T-helper 1 cell treated with Interleukin-12 subunit alpha and Interleukin-12 subunit beta and Interleukin-4 antibody, amounts not matched to agents 30 ng/mL and 1 ng/mL, for 36 hours (primary cell): ENCODE results near the gene FIBP. TPM values are rescaled to one million over a fixed set of nuclear protein-coding genes. Genes with fewer than 3 reads are reported as not detected.
"Not testable (repeated sequence)": the region's sequence is repeated elsewhere in the genome, so short reads cannot be mapped to it uniquely, and the experiment has no call there.

Source experiments
- intact Hi-C: fragments of 100-400 bp; cut with micrococcal nuclease; formaldehyde crosslinking; loops from one replicate; pipeline ENCODE4 v1.15.1; 2024
- total RNA-seq: library from RNA; stranded (reverse); gene quantifications from 2 replicates; pipeline ENCODE4 v1.2.3, GENCODE V29; 2022

FIBP gene
- total RNA-seq, 1 donor from 2014 or later, result 88.7 TPM

DNA sequence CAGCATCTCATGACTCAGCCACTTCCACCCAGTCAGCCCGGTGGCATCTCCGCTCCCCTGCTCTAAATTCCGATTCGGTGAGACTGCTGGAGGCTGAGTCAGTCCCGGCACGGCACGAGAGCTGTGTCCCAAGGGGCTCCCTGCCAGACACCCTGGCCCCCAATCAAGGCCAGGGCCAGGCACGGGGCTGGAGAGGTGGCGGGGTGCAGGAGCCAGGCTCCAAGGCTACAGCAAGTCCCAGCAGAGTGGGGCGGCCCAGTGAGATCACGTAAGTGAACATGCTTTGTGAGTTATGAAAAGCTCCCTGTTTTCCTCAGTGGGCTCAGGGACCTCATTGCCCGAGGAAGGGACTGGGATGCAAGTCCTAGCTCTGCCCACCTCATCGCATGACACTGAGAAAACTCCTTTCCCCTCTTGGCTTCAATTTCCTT, 27.6 kb upstream of the FIBP start:
- intact Hi-C loops, result loop anchor here (5.0 kb wide), 1 partner anchor 254 kb away; the partner anchor contains the start of gene RELA

DNA sequence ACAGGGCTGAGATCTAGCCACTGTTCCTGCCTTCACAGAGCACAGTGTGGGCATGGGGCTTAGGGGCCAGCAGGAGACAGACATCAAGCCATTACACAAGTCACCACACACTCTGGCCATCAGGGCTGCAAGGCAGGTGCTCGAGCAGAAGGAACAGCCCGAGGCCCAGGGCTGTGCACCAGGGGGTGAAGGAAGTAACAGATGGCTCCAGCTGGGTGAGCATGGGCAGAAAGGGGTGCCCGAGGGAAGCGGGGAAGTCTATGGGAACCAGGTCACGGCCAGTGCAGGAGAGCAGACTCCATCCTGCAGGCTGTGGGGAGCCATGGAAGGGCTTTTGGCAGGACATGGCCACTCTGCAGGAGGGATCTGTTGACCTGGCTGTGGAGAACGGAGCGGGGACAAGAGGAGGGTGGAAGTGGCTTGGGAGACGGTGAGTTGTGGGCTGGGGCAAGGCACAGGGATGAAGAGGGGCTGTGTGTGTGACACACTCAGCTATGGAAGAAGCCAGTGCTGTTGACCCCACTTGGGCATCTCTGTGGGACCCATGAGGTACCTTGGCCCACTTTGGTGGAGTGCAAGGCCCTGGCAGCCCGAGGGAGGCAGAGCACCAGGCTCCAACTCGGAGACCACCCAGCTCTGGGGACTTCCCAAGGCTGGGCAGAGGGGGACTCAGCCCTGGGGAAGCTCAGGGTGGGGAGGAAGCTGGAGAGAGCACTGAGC, 27.0 kb upstream of the FIBP start:
- intact Hi-C loops, result loop anchor here (5.0 kb wide), 1 partner anchor 253 kb away; the partner anchor contains the start of gene RELA

DNA sequence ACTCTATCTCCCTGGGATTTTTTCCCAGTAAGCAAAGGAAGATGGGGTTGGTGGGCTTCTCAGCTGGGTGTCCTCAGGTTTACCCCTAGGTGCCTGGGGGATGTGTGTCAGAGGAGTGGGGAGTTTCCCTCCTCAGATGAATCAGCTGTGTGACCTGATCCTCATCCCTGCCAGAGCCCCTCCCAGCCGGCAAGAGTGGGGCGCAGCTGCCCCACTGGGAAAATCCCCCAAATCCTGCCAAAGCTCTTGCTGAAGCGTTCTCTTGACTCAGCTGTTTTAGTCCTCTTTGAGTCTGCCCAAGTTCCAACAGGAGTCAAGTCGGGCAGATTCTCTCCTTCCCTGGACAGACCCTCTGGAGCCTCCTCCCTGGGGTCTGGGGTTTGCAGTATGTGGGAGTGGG, 24.6 kb upstream of the FIBP start:
- intact Hi-C loops, result no loop called here

DNA sequence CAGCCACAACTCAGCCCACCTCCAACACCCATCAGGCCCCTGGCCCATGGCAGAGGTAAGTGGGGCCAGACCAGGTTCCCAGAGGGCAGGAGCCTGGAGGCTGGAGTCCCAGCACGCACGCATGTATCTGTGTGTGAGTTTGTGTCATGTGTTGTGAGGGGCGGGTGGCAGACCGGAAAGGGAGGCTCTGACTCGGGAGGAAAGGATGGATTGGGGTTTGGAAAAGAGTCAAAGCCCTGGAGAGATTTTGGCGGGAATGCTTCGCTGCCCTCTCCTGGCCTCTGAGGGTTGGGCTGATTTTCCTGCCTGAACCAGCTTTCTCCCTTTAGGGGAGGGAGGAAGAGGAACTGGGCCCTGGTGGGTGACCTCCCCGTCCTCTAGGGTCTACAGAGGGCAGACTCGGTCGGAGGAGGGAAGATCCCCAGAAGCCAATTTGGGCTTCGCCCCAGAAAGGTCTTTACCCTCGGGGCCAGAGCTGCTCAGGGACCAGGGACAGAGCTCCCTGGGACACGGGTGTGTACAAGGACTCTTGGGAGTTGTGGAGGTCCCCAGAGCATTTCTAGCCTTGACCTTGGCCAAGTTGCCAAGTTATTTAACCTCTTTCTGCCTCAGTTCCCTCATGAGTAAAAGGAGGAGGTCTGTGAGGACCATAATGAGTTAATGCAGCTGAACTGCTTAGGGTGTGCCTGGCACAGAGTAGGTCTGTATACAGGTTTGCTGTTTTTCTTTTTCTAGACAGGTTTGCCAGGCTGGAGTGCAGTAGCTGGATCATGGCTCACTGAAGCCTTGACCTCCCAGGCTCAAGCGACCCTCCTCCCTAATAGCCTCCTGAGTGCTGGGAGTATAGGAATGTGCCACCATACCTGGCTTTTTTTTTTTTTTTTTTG, 23.7 kb upstream of the FIBP start:
- intact Hi-C loops, result no loop called here

DNA sequence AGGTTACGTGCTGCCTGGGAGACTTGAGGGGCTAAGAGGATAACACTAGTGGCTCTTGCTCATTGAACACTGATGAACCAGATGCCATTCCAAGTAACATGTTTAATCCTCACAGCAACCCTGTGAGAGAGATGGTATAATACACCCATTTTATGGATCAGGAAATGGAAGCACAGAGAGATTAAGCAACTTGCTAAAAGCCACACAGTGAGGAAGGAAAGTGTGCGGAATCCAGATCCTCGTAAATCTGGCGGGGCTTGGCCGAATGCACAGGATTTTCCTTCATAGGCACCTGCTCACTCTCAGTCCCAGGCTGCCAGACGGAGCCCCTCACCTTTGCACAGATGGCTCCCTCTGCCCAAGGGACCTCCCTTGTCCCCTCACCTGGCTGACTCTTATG, 19.6 kb upstream of the FIBP start:
- intact Hi-C loops, result no loop called here

DNA sequence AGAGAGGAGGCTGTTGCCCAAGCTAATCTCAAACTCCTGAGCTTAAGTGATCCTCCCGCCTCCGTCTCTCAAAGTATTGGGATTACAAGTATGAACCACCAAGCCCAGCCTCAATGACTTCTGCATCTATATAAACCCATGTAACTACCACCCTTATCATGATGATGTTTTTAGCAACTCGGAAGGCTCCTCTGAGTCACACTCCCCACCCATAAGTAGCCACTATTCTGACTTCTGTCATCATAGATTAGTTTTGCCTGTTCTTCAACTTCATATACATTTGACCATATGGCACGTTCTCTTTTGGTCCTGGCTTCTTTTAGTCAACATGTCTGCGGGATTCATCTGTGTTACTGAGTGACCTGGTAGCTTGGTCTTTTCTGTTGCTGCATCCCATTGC, 18.3 kb upstream of the FIBP start:
- intact Hi-C loops, result no loop called here

DNA sequence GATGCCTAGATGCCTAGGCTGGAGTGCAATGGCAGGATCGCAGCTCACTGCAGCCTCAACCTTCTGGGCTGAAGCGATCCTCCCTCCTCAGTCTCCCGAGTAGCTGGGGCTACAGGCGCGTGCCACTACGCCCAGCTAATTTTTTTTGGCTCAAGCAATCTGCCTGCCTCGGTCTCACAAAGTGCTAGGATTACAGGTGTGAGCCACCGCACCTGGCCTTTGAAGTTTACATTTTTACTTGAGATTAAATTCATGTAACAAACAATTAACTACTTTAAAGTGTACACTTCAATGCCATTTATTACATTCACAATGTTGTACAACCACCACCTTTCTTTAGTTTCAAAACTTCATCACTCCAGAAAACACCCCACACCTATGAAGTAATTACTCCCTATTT, 15.4 kb upstream of the FIBP start:
- intact Hi-C loops, result no loop called here

DNA sequence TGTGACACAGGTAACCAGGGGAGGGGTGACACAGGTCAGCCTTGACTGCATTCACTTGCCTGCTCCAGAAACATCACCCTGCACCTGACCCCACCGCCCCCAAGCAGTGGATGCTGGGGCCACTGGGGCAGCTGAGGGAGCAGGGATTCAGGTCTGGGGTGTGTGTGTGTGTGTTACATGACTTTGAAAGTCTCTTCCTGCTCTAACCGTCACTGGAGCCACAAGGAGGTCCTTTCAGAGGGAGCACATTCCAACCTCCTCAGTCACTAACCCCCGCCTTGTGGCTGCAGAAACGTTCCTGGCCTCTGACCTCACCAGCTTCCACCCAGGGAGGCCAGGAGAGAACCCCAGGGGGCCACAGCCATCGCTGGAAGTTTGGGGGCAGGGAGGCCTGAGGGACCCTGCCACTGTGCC, 14.8 kb upstream of the FIBP start:
- intact Hi-C loops, result no loop called here

DNA sequence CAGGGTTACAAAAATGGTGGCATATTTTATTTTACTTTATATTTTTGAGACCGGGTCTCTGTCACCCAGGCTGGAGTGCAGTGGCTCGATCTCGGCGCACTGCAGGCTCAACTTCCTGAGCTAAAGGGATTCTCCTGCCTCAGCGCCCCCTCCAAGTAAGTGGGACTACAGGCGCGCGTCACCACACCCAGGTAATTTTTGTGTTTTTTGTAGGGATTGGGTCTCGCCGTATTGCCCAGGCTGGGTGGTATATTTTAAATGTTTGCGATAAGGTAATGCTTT, 12.6 kb upstream of the FIBP start:
- intact Hi-C loops, result loop anchor here (1.0 kb wide), 7 partner anchors 8 to 181 kb away; partner anchors contain the start of genes C11orf68, CCDC85B, DRAP1 and RNASEH2C

DNA sequence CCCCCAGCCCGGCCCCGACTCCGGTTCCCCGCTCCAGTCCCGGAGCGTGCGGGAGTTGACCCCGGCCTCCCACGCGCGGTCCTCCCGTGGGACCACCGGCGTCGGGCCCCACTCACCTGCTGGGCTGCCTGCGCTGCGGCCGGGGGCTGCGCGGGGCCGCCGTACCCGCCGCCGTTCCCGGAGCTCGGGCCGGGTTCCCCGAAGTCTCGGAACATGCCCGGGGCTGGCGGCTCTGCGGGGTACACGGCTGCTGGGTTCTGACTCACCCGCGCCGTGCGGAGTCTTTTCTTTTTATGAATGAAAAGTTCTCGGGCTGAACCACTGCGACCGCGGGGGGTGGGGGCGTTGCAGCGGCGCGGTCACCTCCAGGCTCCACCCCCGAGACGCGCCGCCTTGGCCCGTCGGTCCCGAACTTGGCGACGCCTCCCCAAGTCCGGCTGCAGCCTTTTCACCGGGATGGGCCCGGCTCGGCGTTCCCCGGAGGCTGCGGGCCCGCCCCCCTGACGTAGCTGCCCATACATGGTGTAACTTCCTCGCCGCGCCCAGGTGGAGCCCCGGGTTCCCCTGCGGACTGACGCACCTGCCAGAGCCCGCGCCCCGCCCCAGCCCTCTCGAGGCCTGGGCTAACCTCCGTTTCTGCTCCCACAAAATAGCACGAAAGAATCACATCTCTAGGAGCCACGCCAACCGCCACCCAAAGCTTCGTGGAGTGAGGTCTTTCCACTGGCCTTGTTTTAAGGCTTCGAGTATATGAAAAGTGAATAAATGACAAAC, 12.0 kb upstream of the FIBP start, which contains the start of gene FOSL1:
Gene FOSL1, minus strand, starts transcription at position 264 of the 774 bp plus-strand sequence. Its CDS starts 49 bp downstream, at position 215.
- intact Hi-C loops, result loop anchor here (1.0 kb wide), 7 partner anchors 9 to 180 kb away; partner anchors contain the start of genes C11orf68, CCDC85B, DRAP1 and RNASEH2C

DNA sequence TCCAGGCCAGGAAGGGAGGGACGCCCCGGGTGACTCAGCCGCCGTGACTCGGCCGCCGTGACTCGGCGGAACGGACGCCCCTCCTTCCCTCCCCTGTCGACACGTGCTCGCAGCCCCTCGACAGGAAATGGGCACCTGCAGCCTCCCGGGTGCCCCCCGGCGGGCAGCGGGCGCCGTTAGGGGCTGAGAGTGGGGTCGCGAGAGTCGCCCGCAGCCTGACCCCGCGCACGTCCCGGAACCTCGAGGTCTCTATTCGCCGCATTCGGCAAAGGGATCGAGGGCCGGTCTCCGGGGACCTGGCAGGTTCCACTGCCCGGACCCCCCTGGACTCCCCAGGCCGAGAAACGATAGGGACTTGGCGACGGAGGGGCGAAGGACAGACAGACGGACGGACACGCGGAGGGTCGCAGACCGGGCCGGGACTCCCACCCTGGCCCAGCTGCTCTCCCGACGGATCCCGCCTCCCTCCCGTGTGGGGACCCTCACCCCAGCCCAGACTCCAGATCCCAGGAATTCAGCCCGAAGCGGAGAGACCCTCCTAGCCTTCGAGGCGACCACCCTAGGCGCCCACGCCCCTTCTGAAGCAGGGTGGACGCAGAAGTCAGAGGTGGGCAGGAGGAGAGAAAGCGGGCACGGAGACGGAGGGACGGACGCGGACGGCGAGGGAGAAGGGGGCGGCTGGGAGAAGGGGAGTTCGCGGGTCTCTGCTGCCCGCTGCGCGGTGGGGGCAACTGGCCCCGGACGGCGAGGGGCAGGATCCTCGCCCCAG, 11.3 kb upstream of the FIBP start:
- intact Hi-C loops, result loop anchor here (1.0 kb wide), 7 partner anchors 9 to 179 kb away; partner anchors contain the start of genes C11orf68, CCDC85B, DRAP1 and RNASEH2C

DNA sequence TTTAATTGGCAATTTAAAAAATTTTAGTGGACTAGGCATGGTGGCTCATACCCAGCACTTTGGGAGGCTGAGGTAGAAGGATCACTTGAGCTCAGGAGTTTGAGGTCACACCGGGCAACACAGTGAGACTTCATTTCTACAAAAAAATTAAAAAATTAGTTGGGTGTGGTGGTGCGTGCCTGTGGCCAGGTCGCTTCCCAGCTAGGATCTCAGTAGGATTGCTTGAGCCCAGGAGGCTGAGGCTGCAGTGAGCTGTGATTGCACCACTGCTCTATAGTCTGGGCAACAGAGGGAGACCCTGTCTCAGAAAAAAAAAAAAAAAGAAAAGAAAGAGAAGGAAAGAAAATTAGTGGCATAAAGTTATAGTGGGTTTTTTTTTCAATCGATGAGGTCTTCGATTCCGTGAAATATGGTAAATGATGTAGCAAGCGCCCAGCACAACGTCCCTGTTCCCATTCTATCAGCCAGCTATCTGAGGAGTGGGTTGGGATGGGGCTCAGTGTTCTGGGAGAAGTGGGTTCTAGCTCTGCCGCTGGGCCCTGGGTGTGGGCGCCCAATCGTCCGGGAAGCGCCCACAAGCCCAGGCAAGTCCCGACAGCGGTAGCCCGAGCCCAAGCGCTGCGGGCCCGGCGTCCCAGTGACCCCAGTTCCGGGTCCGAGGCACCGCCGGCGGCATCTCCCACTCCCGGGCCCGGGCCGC, 10.5 kb upstream of the FIBP start:
- intact Hi-C loops, result no loop called here

DNA sequence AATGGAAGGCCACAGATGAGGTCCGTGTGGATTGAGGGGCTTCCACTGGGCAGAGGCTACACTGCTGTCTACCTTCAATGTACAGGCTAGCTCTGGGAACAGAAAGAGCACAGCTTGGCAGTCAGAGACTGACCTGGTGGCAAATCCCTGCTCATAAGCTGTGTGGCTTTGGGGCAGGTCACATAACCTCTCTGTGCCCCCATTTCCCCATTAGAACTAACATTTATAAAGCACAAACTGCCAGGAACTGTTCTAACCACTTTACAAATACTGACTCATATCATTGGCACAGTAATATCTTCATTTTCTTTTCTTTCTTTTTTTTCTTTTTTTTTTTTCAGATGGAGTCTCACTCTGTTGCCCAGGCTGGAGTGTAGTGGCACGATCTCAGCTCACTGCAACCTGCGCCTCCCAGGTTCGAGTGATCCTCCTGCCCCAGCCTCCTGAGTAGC, 8.8 kb upstream of the FIBP start:
- intact Hi-C loops, result no loop called here

DNA sequence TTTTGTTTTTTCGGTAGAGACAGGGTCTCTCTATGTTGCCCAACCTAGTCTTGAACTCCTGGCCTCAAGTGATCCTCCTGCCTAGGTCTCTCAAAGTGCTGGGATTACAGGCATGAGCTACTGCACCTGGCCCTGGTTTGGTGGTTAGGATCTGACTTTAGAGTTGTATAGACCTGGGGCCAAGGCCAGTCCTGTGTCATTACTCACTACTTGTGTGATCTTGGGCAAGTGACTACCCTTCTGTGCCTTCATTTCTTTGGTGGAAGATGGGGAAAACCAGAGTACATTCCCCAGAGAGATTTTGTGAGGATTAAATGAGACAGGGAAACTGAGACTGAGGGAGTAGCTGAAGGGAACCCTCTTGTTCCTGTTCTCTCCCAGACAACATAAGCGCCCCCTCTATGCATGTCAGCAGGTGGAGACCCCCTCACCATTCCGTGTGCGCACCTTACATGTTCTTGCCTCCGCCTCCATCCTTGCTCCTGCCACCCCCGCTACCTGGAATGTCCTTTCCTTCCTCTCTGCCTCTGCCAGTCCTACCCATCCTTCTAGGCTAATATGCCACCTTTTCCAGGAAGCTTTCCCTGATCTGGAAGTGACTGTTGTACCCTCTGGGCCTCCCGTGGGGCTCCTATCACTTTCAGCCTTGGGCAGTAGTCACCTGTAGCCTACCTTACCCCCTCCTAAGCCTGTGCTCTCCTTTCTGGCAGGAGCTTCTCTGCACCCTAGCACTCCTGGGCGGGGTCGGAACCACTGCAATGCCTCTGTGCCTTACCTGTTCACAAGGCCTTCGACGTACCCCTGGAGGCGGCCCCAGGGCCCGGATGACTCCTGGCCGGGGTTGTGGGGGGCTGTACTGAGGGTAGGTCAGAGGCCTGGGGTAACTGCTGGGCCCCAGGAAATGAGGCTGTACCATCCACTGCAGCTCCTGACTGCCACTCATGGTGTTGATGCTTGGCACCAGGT, 8.0 kb upstream of the FIBP start:
- intact Hi-C loops, result no loop called here

DNA sequence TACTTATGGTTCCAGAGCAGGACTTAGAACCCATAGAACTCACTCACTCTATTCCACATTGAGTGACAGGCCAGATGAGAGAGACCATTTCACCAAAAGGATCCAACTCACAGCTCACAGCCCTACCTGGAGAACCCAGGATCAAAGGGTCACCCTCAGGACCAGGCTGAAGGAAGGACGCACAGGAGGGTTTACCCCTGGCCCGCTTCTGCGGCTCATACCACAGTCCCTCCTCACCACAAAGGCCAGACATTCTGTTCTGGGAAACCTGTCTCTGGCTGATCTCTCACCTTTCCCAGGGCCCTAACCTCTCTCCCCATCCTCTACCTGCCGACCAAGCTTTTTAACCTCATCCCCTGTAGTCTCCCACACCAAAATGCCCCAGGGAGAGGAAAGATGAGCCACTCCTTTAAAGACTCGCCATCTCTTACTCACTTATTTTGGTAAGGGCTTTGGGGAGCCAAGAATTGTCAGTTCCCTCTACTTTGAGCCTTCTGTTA, 7.3 kb upstream of the FIBP start:
- intact Hi-C loops, result no loop called here

DNA sequence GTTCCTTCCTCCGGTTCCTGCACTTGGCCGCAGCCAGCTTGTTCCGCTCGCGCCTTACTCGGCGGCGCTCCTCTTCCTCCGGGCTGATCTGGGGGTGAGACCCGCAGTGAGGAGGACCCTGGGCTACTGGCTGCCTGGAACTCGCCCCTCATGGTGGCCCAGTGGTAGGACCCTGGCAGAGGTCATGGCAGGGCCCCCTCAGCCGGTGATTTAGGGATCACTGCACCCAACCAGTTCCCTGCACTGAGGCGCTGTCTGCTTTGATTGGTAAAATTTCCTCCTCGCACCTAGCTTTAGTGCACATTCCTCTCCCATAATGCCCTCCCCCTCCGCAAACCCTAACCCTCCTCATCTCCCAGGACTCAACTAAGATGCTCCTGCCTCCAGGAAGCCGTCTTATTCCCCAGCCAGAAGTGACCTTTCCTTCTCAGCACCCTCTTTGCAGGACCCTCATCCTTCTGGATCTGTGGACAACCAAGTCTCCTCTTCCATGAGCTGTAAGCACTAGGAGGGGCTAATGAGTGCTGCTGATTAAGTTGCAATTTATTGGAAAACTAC, 5.8 kb upstream of the FIBP start:
- intact Hi-C loops, result loop anchor here (1.0 kb wide), 1 partner anchor 62 kb away; no protein-coding TSS in a partner anchor

DNA sequence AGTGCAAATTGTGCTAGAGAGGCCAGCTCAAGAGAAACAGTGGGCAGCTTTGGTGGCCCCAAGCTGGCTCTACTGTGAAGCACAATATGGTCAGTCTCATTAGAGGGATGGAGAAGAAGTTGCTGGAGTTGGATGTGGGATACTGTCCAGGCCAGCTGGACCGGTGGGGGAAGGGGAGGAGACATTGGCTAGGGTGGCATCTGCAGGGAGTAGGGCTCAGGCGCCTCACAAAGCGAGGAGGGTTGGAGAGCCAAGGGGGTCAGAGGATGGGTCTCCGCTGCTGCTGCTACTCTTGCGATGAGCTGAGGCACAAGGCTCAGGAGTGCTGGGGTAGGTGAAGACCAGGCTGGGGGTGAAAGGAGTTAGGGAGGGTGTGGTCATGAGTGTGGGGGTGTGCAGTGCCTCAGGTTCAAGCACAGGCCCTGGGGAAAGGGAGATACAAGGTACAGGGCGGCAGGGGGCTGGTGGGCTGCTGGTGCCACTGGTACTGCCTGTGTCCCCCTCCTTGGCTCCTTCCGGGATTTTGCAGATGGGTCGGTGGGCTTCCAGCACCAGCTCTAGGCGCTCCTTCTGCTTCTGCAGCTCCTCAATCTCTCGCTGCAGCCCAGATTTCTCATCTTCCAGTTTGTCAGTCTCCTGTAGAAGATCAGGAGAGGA, 4.5 kb upstream of the FIBP start:
- intact Hi-C loops, result no loop called here

DNA sequence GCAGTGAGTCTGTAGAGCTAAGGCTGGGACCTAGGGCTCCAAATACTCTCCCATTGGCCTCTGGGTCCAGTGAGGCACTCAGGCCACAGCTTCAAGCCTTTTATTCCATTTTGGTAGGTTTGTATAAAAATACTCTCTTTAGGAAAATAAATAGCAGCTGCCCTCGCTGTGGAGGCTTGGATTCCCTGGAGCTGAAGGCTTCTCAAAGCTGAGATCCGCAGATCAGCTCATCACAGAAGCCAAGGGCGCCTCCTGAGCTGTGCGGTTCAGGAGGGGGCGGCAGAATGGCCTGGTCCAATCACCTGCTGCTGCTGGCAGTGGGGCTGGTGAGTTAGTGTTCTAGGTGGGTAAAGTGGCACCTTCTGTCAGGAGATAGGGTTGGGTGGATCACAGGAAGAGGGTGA, 3.9 kb upstream of the FIBP start:
- intact Hi-C loops, result not testable (repeated sequence)
